GM21723 (cell line): ENCODE measurements around the gene CCDC148.
A peak's percentile ranks its signal among the peaks of the same experiment; 100 is the strongest.
"Not testable (repeated sequence)": the region's sequence is repeated elsewhere in the genome, so short reads cannot be mapped to it uniquely, and the experiment has no call there.

Source experiments
- ATAC-seq: cut with Tn5 transposase; IDR thresholded peaks from one replicate; pipeline ENCODE4 v1.9.1; 2021; ENCODE audit warnings: mild to moderate bottlenecking, moderate library complexity; ENCODE audit not compliant: unreplicated experiment

CCDC148 gene

DNA sequence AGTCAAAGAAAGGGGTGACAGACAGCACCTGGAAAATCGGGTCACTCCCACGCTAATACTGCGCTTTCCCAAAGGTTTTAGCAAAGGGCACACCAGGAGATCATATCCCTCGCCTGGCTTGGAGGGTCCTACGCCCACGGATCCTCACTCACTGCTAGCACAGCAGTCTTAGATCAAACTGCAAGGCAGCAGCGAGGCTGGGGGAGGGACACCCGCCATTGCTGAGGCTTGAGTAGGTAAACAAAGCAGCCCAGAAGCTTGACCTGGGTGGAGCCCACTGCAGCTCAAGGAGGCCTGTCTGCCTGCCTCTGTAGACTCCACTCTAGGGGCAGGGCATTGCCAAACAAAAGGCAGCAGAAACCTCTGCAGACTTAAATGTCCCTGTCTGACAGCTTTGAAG lies 233.5 kb downstream of the CCDC148 start:
- ATAC-seq = not testable (repeated sequence)

DNA sequence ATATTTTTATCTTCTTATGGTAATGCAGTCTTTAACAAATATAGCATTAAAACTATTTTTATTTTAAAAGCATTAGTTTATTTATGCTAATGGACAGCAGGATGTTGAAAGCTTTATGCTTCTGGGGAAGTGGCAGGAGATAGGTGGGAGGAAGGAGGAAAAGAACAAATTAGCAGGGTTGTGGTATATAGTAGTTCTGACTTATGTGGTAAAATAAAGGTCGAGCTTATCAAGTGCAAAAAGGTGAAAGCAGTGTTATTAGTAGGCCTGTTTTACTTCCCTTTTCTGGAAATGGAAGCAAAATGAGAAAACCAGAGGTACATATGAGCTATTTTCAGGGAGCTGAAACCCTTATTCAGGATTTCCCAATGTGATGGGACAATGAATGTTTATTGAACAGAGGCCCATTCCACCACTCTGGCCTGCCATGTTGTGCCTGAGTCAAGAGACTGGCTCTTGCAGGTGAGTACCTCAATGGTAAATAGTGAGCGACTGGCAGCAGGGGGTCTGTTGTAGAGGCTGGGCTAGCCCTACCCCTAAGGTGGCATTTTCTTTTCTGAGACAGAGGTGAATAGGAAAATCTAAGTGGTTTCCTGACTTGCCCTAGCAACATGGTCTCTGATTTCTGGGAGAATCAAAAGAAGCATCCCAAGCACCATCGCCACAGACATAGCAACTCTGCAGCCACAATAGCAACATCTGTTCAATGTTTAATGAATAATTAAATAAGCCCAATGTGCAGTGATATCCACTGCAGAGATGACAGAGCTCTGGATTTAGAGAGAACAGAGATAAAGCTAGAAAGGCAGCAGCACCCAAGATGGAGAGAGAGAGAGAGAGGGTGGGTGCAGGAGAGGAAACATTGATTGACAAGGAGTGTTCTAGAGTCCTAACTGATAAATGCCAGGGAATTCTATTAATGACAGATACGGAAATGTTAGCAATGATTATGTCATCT lies 235.2 kb downstream of the CCDC148 start:
- ATAC-seq = no peak

DNA sequence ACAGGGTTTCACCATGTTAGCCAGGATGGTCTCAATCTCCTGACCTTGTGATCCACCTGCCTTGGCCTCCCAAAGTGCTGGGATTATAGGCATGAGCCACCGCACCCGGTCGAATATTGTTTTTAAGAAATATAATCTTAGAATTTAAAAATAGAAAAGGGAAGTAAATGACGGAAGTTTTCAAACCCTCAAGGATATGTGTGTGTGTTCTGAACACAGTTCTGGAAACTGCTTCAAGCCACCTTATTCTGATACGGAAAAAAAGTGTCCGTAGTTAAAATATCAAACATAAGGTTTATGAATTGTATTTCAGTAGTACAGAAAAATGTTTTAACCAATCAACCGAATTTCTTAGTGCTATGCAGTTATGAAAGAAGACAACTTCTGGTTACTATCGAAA lies 239.0 kb downstream of the CCDC148 start:
- ATAC-seq = no peak

DNA sequence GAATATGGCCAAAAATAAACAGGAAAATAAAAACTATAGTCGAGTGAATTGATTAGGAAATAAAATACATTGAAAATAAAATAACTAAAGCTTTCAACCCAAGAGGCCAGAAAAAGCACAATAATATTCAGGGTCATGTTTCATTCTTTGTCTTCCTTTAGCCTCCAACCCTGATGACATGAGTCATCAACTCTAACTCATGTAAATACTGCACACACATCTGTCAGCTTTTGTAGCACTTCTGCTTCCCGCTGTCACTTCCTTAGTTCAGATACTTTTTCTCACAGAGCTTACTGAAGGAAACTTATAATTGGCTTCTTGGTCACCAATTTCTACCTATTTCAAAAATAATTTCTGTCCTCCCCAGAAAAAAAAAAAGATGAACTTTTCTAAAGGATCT lies 242.1 kb downstream of the CCDC148 start:
- peak; percentile 96 for ATAC-seq

DNA sequence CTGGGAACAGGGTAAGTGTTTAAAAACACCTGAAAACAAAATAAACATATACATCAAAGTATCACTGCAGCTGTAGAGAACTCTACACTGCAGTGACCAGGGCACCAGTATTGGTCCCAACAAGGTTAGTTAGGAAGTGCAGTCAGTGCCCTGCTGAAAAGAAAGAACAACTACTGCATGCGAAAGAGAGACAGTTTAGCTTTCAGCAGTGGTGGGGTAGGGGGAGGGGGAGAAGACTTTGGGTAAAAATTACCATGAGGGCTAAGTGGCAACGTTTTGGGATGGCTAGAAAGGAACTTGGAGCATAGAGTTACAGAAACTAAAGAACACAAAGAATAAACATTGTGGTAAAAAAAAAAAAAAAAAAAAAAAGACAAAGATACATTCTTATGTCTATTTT lies 242.8 kb downstream of the CCDC148 start:
- no peak for ATAC-seq

DNA sequence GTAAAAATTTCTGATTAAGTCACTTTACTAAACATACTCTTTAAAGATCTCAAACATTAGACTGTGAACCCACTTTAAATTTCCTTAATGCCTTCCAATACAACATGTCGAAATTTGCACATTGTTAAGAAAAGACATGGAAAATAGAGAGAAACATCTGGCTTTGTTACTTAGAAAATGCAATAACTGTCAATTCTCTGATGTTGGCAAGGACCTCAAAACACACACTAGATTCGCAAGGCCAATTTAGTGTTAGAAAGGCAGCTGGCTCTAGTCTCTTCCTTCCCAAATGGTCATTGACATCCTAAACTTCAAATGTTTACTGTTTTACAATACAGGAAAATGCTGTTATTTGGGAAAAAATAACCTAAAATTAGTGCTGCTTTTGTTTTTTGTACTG lies 244.3 kb downstream of the CCDC148 start:
- ATAC-seq = no peak

DNA sequence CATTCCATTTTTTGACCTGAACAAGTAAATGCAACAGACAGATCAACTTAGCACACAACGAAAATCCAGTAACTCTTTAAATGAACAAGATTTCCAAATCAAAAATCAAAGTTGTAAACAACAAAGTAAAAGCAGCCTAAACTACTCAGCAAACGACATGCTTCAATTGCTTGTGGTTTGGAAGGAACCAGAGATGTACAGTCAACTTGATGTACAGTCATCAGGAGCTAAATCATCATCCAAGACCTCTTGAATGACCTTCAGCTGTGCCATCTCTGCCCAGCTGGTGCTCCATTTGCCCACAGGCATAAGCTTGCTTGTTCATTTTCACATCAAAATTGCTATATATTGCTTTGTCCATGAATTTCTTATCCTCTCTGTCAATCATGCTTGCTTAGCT lies 245.1 kb downstream of the CCDC148 start:
- no peak for ATAC-seq

DNA sequence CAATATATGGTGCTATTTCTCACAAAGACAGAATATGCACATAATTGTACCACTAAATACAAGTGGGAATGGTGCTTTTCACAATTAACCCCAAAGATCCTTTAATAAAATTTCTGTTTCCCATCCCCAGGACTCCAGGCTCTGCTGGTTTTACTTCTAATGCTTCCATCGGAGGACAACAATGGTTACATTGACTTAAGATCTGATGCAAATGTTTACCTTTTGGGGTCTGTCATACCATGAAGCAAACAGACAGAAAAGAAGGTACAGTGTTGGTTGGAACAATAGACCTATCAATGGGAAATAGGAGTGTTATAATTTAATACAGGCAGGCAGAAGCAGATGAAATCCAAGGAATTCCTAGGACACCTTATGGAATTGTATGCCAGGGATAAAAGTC lies 249.2 kb downstream of the CCDC148 start:
- no peak for ATAC-seq

DNA sequence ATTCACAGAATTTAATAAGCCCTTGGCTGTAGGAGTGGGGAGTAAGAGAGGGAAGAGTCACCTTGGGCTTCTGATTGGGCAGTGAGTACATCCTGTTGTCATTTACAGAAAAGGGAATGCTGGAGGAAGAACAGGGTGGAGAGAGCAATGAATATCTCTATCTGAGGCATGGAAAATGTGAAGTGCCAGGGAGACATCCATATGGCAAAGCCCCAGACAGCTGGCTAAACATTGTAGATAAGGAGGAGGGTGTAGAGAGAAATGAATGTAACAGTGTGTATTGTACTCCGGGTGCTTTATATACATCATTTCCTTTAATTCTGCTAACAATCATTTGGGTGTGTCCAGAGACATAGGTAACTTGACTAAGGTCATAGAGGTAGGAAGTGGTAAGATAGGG lies 251.3 kb downstream of the CCDC148 start:
- no peak for ATAC-seq

DNA sequence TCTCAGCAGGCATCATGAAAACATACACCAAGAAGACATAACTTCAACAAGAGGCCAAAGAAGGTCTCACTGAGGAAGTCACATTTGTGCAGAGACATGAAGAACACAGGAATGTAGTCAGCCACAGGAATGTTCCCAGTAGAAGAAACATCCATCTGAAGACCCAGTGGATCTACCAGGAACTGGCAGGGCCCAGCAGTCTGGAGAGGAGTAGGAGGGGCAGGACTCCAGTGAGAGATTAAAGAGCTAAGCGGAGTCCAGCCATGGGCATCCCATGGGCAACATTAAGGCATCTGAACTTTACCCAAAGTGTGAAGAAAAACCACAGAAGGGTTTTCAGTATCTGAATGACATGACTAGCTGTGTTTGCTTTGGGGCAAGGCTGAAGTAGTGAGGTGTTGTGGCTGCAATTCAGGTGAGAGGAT lies 251.8 kb downstream of the CCDC148 start:
- peak; percentile 55 for ATAC-seq

DNA sequence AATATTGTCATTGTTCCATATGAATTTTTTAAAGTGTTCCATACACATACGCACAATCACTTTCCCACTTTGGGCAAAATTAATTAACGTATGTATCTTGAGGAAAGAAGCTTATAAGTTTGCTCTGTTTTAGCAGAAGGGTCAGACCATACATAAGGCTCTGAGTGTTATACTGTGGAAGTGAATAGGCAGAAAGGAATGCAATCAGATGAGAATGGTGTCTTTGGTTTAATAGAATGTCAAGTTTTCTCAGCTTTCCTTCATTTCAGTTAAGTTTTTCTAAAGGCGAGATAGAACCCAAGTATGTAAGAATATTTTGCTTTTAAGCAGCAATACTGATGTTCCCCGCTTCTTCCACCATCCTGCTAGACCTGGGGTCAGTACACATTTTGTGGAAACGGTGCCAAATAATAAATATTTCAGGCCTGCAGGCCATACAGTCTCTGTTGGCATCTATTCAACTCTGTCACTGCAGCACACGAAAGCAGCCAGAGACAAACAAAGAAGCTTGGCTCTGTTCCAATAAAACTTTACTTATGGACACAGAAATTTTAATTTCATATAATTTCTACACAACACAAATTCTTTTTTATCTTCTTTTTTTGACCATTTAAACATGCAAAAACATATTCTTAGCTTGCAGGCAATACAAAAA lies 254.3 kb downstream of the CCDC148 start:
- ATAC-seq = no peak

DNA sequence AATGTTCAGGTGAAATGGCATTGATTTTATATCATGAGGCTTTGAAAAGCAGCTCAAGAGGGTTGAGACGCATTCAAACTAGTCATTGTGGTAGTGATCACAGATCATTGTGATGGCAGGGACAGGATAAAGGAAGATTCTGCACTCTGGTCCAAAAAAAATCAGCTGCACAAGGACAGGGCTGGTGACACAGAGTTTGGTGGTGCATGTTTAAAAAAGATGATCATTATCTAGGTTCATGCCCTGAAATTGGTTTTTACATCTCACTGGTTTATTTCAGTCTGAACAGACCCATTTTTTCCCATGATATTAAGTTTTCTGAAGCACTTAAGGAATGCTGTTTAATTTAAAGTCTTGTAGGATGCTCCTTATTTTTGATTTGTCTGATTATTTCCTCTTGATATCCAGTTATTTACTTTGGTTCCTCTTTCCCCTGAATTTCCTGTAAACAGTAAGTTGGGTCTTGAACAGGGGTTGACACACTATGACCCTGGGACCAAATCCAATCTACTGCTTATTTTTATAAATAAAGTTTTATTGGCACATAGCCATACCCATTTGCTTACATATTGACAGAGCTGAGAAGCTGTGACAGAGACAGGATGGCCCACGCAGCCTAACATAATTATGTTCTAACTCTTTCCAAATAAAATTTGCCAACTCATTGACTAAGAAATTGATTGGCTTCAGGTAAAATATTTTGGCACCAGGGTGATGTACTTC lies 256.5 kb downstream of the CCDC148 start:
- no peak for ATAC-seq

DNA sequence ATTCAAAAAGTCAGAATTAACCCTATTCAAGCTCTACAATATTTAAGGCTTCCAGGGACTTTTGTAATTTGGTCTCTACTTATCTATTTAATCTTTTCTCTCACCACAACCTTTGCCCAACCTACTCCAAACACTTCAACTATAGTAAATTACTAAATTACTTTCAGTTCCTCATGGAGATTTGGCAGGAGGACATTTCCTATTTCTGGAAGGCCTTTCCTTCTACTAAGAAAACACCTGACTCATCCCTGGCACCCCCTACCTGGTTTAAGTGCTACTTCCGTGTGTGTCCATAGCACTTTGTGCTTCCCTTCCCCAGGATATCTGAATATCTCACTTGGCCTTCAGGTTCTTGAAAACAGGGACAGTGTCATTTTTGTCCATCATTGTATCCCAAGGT lies 258.6 kb downstream of the CCDC148 start:
- ATAC-seq = no peak

DNA sequence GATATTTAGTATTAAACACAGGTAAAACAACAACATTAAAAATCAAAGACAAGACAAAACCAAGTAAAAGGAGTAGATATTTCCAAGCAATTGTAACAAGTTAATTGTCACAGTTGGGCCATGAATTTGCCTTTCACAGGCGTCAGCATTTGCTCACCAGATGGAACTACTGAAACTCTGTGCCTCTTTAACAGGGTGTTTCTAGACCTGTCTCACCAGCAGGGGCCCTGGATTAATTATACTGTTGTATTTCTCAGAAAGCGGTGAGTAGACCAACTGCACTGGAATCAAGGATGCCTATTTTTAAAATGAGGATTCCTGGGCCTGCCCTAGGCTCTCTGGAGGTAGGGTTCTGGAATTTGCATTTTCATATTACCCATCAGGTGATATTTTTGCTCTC lies 262.3 kb downstream of the CCDC148 start:
- ATAC-seq = no peak

DNA sequence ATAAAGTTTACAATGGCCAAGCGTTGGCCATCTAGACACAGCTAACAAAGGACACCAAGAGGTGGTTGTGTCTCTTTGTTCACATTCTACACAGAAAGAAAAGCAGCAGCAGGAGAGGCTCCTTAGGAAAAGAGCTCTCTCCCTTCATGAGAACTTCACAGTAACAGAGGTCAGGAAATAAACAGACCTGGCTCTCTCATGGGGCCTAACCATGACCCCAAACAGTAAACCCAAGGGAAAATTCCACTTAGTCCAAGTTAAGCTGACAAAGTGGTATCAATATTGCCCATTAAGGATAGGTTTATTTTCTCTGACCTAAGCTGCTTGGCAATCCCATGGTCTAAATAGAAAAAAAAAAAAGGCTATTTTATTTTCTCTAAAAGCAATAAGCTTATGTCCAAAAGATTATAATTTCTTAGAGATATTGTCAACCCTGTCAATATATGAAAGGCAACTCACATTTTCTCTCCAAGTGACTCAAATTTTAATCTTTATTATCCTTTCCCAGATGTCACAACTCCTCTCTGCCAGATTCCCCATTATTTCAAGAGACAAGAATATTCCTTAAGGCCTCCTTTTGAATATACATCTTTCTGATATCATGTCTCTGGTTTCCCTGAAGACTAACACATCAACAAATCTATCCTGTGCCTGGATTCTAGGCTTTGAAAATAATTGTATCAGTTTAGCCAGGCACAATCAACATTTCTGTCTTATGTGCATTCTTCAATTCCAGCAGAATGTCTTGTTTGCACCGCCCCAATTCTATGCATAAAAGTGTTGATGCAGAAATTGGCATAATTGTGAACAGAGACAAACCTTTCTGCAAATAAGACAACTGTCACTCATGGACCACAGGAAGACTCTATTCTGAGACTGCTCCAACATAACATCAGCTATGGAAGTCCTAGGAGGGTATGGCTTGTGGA lies 263.8 kb downstream of the CCDC148 start:
- no peak for ATAC-seq

DNA sequence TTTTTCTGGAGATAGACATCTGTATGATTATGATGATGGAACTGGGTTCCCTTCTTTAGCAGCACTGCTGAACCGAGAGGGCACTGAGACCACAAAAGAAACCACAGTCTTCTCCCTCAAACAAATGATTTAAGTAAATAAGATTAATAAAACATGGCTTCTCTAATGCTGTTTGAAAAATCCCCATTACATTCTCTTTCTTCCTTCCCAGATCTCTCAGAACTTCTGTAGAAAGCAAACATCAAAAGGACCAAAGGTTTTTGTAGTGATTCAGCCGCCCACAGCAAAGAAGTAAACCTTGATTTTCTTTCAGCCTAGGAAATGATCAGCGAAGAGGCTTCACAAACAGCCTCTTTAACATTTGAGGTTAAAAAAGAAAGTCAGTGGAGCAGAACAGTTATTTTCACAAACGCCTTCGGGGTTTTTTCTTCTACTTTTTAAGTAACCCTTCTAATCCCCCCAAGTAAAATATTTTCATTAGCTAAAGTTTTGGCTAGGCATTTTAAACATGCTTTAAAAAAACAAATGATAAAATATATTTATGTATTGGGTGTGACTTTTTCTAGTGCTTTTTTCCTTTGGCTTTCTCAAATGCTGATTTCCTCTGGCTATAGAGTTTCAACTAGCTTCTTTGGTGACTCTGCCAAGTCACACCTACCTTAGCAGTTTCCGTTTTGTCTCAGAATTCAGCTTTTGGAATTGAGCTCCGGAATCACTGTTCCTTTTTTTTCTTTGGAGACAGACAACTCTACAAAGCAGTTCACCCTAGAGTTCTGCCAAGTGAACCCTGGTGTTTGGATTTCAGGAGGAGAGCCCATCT lies 265.3 kb downstream of the CCDC148 start:
- peak; percentile 86 for ATAC-seq

DNA sequence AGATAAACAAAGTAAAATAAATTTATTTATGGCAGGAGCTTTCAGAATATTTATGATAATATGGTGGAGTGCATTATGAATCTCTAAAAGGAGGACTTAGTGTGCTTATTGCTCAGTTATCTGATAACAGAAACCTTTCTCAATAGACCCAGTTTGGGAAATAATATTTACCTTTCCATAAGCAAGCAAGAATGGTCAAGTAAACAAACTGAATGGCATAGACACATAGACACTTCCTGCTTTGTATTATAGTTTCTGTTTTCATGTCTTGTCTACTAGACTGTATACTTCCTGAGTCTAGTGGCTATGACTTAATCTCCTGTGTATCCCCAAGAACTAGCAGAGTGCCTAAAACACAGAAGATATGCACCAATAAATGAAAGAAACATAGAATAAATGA lies 267.0 kb downstream of the CCDC148 start:
- peak; percentile 54 for ATAC-seq

DNA sequence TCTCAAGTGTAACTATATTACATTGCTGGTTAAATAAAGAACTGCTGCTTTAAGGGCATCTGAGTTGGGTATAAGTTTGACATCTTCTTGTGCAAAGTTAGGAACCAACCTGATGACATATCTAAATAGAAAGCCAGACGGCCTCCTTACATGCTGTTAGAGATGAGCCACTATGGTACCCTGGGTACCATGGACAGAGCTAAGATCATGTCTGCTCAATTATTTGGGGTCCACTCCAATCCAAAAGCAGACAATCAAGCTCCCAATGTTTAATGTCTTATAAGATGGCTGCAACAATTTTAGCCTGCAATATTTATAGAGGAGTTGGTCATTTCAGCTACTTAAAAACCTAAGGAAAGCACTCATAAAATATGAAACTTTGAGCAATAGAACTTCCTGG lies 268.6 kb downstream of the CCDC148 start:
- no peak for ATAC-seq

DNA sequence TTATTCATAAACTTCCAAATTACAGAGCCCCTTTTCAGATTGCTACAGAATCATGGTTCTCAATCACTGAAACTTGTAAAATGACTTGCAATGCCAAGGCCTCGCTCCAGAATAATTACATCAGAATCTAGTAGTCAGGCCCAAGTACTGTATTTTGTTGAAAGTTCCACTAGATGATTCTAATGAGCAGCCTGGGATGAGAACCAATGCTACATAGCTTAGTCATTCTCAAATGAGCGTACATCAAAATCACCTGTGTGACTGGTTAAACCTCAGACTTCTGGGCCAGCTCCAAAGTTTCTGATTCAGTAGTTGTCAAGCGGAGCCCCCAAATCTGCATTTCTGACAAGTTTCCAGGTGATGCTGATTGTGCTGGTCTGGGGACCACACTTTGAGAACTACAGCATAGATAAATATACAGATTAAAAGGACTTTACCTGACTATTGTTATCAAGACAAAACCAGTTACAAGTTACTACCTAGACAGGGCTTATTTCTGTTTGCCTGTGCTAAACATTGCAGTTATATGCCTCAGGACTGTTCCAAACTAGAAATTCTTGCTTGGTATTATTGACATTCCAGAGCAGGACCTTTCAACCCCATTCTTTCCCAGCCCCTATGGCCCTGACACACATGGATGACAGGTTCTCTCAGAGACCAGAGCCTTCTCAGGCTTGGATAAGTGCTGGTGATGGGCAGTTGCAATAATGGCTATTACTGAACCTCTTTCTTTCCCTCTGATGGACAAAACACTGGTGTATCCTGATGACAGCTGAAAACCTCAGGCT lies 271.8 kb downstream of the CCDC148 start:
- no peak for ATAC-seq
